GM15510 (cell line): ENCODE data around the gene TTLL13.
A peak's percentile ranks its signal among the peaks of the same experiment; 100 is the strongest.

Source experiments
- POLR2A ChIP-seq: IDR thresholded peaks from 3 replicates; pipeline ENCODE4 v1.6.1; 2011; ENCODE audit warnings: borderline replicate concordance; ENCODE audit not compliant: insufficient read length; ENCODE audit errors: extremely low read depth

The TTLL13 gene

DNA sequence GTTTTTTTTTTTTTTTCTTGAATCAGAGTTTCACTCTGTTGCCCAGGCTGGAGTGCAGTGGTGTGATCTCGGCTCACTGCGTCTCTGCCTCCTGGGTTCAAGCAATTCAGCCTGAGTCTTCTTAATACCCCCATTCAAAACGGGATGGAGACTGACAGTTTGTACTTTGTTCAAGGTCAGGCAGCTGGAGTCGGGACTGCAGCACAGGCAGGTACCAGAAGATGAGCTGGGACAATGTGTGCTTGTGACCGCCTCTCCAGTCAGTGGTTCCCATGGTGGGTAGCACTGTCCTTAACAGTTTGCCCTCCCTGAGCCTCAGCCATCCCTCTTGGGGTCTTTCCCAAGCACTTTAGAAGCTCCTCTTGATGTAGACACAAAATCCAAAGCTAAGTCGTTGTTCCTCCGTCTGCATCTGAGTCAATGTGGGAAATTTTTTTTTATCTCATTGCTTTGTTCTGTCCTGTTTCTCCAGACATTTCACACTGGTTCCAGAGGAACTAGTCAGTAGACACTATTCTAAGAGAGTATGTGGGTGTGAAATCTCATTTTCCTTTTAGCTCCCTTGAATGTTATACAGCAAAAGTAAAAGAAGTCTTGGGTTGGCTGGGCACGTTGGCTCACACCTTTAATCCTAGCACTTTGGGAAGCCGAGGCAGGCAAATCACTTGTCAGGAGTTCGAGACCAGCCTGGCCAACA, 5.3 kb upstream of the TTLL13 start:
- no peak for TF ChIP-seq POLR2A

DNA sequence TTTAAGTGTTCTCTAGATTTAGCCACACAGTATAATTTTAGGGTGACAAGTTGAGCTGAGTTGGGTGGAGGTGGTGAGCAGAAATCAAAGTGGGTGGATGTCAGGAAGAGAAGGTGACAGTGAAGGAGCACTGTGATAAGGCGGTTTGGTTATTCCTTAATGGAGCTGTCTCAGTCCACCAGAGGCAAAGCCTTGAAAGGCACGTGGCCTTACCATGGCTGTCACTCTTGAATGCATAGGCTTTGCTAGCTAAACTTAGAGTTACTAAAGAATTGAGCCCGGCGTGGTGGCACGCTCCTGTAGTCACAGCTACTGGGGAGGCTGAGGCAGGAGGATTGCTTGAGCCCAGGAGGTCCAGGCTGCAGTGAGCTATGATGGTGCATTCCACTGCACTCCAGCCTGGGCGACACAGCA, 560 bp upstream of the TTLL13 start:
- no peak for TF ChIP-seq POLR2A

DNA sequence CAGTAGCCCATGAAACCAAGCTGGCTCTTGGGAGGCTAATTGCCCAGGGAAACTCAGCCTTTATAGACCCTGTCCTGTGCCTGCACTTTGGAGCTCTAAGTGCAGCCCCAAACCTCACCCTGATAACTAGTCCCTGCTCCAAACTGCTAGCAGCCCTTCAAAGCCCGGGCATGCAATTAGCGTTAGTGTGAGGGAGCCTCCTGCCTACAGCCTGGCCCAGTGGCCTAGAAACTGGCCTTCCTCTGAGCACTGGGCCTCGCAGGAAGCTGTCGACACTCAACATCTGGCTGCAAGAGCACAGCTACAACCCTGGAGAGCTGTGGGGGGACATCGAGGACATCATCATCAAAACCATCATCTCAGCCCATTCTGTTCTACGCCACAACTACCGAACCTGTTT, 8.4 kb downstream of the TTLL13 start:
- TF ChIP-seq POLR2A: no peak

DNA sequence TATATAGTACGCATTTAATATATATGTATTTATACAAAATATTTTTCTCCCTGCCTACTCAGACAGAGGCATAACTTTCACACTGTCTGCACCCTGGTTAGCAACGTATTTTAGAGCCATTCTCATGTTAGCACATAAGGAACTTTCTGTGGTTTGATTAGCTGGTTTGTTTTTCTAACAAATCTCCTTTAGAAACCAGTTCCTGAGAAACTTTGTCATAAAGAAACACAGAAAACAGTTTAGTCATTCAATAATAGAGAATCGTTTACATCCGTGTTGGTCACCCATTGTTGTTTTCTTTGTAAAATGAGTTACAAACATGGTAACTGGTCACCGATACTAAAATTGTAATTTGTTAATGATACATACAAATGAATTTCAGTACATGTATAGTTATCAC, 10.2 kb downstream of the TTLL13 start:
- no peak for TF ChIP-seq POLR2A

DNA sequence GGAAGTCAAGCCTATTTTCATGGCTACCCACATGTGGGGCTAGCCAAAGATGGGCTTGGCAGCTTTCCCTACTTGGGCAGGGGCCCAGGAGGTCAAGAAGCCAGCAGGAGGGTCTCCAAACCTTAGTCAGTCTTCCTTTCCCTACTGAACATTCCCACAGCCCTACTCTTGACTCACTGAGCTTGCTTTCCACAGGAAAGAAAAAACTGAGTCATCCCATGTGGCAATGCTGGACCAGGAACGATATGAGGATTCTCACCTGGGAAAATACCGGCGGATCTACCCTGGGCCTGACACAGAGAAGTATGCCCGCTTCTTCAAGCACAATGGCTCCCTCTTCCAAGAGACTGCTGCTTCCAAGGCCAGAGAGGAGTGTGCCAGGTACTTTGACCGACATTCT, 12.5 kb downstream of the TTLL13 start:
- no peak for TF ChIP-seq POLR2A

DNA sequence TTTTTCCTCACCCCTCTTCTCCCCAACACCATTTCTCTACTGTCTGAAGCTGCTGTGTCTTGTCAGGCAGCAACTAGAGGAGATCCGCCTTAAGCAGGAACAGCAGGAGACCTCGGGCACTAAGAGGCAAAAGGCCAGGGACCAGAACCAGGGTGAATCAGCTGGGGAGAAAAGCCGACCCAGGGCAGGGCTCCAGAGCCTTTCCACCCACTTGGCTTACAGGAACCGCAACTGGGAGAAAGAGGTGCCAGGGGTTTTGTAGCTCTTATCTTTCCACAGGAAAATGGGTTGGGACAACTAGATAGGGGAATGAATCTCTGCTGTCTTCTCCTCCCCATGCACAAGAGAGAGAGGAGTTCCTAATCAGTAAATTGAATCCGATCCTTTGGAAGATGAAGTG, 13.1 kb downstream of the TTLL13 start:
- no peak for TF ChIP-seq POLR2A

DNA sequence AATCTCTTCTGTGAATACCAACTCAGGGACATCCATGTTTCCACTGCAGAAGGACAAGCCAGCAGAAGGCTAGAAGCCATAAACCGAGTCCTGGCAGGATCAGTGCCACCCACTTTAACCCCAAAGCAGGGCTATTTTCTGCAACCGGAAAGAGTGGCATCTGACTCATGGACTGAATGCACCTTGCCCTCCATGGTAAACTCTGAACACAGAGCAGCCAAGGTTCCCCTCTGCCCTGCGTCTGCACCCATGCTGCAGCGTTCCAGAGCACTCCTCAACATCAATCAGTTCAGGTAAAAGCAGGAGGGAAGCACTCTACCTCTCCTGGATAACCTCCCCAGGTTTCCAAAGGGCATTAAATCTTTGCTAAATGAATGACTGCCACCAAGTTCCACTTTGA, 15.3 kb downstream of the TTLL13 start:
- no peak for TF ChIP-seq POLR2A

- peak; percentile 95 for TF ChIP-seq POLR2A
Observed at GRCh38 chr15:90265271-90266060, 16.1 kb downstream of the TTLL13 start, which contains the start of gene NGRN. Gene NGRN, plus strand, starts transcription at chr15:90265672. Its CDS starts 41 bp downstream, at chr15:90265713.

- no peak for TF ChIP-seq POLR2A
Observed at GRCh38 chr15:90266061-90266431, 16.7 kb downstream of the TTLL13 start.

DNA sequence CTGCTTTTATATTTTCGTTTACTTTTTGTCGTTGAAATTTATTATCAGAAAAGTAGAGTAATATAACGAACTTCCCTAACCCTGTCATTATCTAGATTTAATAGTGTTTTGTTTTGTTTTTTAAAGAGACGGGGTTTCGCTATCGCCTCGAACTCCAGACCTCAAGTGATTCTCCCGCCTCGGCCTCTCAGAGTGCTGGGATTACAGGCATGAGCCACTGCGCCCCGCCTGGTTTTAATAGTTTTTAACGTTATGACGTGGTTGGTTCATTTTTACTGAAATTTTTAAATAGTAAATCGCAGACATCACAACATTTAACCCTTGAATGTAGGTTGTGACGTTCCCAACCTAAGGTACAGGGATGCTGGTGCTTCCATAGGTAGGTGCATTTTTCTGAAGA, 17.1 kb downstream of the TTLL13 start:
- no peak for TF ChIP-seq POLR2A

- no peak for TF ChIP-seq POLR2A
Observed at GRCh38 chr15:90268415-90268814, 19.1 kb downstream of the TTLL13 start.

DNA sequence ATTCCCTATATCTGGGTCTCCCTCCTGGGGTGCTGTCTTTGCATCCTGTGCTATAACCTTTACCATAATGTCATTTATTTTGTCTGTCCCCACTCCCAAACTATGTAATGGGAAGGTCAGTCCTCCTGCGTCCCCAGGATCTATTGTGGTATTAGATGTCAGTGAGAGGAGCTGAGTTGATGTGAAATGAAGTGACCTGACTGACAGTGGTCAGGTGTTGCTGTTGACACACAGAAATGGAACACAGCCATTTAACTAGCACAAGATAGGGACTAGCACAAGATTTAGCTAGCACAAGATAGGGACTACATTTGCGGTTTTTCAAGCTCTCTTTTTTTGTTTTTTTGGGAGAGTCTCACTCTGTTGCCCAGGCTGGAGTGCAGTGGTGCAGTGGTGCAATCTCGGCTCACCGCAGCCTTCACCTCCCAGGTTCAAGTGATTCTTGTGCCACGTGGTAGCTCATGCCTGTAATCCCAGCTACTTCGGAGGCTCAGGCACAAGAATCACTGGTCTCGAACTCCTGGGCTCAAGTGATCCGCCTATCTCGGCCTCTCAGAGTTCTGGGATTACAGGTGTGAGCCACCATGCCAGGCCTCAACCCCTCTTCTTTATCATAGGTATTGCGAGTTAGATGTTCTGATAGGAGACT, 21.3 kb downstream of the TTLL13 start:
- TF ChIP-seq POLR2A: no peak

DNA sequence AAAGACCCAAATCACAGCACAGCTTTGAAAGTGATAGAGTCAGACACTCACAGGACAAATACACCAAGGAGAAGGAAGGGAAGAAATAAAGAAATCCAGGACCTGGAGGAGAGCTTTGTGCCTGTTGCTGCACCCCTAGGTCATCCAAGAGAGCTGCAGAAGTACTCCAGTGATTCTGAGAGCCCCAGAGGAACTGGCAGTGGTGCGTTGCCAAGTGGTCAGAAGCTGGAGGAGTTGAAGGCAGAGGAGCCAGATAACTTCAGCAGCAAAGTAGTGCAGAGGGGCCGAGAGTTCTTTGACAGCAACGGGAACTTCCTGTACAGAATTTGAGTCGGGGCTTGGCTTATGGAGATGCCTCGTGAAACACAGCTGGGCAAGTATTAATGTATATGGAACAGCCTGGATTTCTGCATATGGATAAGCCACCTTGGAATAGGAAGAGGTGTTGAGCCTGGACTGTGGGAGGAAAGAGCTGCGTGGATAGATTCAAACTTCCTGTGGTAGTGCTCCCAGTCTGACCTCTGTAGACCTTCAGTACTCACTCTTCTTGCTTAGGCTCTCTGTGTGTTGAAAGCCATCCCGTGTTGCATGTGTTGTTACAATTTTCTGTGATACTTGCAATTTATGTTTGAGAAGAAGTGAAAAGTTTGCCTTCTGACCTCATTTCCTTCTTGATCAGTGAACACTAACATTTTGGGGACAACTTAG, 22.3 kb downstream of the TTLL13 start:
- TF ChIP-seq POLR2A: no peak

DNA sequence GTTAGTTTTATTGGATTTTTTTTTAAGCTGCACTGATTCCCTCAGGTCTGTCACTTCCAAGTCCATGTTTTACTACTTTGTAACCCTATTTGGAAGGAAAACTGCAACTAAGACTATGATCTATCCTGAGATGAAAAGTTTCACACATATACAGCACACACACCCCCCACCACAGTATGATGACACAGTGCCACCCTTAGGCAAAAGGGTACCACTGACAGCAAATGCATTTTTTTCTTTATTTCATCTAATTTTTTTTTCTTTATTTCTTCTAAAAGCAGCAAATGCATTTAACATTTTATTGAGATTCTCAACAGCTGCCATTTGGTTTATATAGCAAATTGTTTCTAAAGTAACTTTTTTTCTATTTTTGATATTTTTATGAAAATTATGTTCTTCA, 37.3 kb downstream of the TTLL13 start:
- TF ChIP-seq POLR2A: no peak

DNA sequence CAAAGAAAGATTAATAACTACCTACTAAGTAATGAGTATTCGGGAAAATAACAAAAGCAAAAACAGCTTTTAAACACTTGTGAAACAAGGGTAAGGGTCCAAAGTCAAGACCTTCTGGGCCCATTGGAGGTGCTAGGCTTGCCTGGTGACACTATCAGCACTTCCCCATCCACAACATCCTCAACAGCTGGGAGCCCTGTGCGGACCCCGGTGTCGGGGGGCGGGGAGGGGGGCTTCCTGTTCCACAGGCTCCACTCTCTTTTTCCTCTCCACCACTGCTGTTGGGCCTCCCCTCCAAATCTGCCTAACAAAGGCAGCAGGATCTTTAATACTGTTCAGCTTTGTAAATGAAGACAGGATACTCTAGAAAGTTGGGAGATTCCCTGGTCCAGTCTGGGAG, 37.7 kb downstream of the TTLL13 start:
- TF ChIP-seq POLR2A: no peak

- TF ChIP-seq POLR2A: no peak
Observed at GRCh38 chr15:90287946-90288345, 38.6 kb downstream of the TTLL13 start.
